HEK293 (cell line): ENCODE results near the gene AKR1A1.

ENCODE experiments used
- PRDM1 ChIP-seq: fragments of 450-650 bp; formaldehyde crosslinking; IDR thresholded peaks from 2 replicates; pipeline ENCODE4; 2016; ENCODE audit warnings: missing biosample characterization, missing genetic modification characterization
- TRIM28 ChIP-seq: IDR thresholded peaks from 2 replicates; pipeline ENCODE4 v1.6.1; 2011; ENCODE audit warnings: low read length, control low read depth, borderline replicate concordance
- ZBTB21 ChIP-seq: fragments of 450-650 bp; formaldehyde crosslinking; IDR thresholded peaks from 2 replicates; pipeline ENCODE4 v1.5.1; 2017; ENCODE audit warnings: missing biosample characterization, missing genetic modification characterization
- ZNF114 ChIP-seq: fragments of 450-650 bp; formaldehyde crosslinking; IDR thresholded peaks from 2 replicates; pipeline ENCODE4 v1.5.0; 2017; ENCODE audit warnings: missing biosample characterization, missing genetic modification characterization
- TF ChIP-seq, protein P1 (sequence below): fragments of 450-650 bp; formaldehyde crosslinking; IDR thresholded peaks from 2 replicates; pipeline ENCODE4 v1.5.1; 2016; ENCODE audit warnings: missing biosample characterization, missing genetic modification characterization

DNA sequence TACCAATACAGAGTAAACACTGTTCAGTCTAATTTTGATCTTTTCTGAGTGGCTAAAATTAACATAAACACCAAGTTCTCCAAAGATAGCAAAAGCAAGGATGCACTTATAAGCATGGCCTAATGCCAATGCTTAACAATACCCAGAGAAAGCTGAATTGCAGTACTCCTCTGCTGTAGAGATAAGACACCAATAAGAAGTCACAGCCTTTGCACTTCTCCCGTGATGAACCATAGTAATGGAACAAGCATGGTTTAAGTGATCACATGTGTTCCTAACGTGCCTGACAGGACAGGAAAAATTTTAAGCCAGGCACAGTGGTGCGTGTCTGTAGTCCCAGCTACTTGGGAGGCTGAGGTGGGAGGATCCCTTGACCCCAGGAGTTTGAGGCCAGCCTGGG, 34.6 kb upstream of the AKR1A1 start:
- no peak for TF ChIP-seq ZBTB21 (tag by site-specific recombination)
- TF ChIP-seq, protein P1, sequence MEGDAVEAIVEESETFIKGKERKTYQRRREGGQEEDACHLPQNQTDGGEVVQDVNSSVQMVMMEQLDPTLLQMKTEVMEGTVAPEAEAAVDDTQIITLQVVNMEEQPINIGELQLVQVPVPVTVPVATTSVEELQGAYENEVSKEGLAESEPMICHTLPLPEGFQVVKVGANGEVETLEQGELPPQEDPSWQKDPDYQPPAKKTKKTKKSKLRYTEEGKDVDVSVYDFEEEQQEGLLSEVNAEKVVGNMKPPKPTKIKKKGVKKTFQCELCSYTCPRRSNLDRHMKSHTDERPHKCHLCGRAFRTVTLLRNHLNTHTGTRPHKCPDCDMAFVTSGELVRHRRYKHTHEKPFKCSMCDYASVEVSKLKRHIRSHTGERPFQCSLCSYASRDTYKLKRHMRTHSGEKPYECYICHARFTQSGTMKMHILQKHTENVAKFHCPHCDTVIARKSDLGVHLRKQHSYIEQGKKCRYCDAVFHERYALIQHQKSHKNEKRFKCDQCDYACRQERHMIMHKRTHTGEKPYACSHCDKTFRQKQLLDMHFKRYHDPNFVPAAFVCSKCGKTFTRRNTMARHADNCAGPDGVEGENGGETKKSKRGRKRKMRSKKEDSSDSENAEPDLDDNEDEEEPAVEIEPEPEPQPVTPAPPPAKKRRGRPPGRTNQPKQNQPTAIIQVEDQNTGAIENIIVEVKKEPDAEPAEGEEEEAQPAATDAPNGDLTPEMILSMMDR (tag by site-specific recombination) = no peak
- TF ChIP-seq PRDM1 (tag by site-specific recombination) = no peak
- TF ChIP-seq ZNF114 = no peak
- TF ChIP-seq TRIM28 = no peak
